WTC11 (cell line): Measurements from ENCODE around the gene TAAR9. TPM values are rescaled to one million over a fixed set of nuclear protein-coding genes. Genes with fewer than 3 reads are reported as not detected.

Experiments used
- ATAC-seq: fragments of 200-7000 bp; cut with Tn5 transposase; 2 replicates; pipeline ENCODE4 v1.10.0; 2021; ENCODE audit warnings: mild to moderate bottlenecking, moderate library complexity
- CTCF ChIA-PET: fragments of 300-600 bp; sonication (Branson Sonifier 250); formaldehyde crosslinking; loops from one replicate; lab custom pipeline; 2021; ENCODE audit warnings: antibody characterized with exemption; lab: Charles Lee
- POLR2A ChIA-PET: fragments of 350-600 bp; sonication (Branson Sonifier 250); formaldehyde crosslinking; loops from one replicate; lab custom pipeline; 2021; ENCODE audit warnings: antibody characterized with exemption; lab: Charles Lee
- DNase-seq: peaks from one replicate; pipeline ENCODE4 v3.0.0; 2021; ENCODE audit warnings: low spot score
- H3K27ac Mint-ChIP-seq: 2 replicates; pipeline ENCODE4 v1.8.0; 2021; ENCODE audit warnings: mixed read lengths
- H3K27me3 Mint-ChIP-seq: 2 replicates; pipeline ENCODE4 v1.8.0; 2021; ENCODE audit warnings: low read depth, mild to moderate bottlenecking, moderate library complexity, mixed read lengths
- H3K36me3 Mint-ChIP-seq: 2 replicates; pipeline ENCODE4 v1.8.0; 2021; ENCODE audit warnings: mixed read lengths
- H3K4me1 Mint-ChIP-seq: 2 replicates; pipeline ENCODE4 v1.8.0; 2022; ENCODE audit warnings: mixed read lengths
- H3K4me3 Mint-ChIP-seq: 2 replicates; pipeline ENCODE4 v1.8.0; 2021; ENCODE audit warnings: mild to moderate bottlenecking, moderate library complexity, mixed read lengths
- H3K9me3 Mint-ChIP-seq: 2 replicates; pipeline ENCODE4 v1.8.0; 2021; ENCODE audit warnings: mixed read lengths
- ATF1 ChIP-seq: sonication (generic); formaldehyde crosslinking; IDR thresholded peaks from 2 replicates; pipeline ENCODE4 v1.8.1; 2023; ENCODE audit warnings: mild to moderate bottlenecking, moderate library complexity, missing genetic modification reagents
- ELF4 ChIP-seq: sonication (generic); formaldehyde crosslinking; IDR thresholded peaks from 2 replicates; pipeline ENCODE4 v1.8.1; 2022; ENCODE audit warnings: low read depth, mild to moderate bottlenecking, moderate library complexity, missing genetic modification reagents
- EMX1 ChIP-seq: fragments of 250-450 bp; sonication (Bioruptor Pico); IDR thresholded peaks from 2 replicates; pipeline ENCODE4 v1.8.0; 2021; ENCODE audit warnings: mild to moderate bottlenecking
- FOXJ3 ChIP-seq: sonication (generic); formaldehyde crosslinking; IDR thresholded peaks from 2 replicates; pipeline ENCODE4 v1.9.0; 2021; ENCODE audit warnings: missing genetic modification reagents, mild to moderate bottlenecking, borderline replicate concordance
- FOXK1 ChIP-seq: sonication (generic); formaldehyde crosslinking; IDR thresholded peaks from 2 replicates; pipeline ENCODE4 v1.8.0; 2022; ENCODE audit warnings: mild to moderate bottlenecking, moderate library complexity, missing genetic modification reagents
- MXD4 ChIP-seq: fragments of 250-450 bp; sonication (Bioruptor Pico); IDR thresholded peaks from 2 replicates; pipeline ENCODE4 v1.8.0; 2021; ENCODE audit warnings: mild to moderate bottlenecking, moderate library complexity, borderline replicate concordance
- NR1H2 ChIP-seq: sonication (generic); formaldehyde crosslinking; IDR thresholded peaks from 2 replicates; pipeline ENCODE4 v1.9.0; 2021; ENCODE audit warnings: mild to moderate bottlenecking, moderate library complexity, missing genetic modification reagents
- NR3C1 ChIP-seq: sonication (generic); formaldehyde crosslinking; conservative IDR thresholded peaks from 2 replicates; pipeline ENCODE4 v1.8.1; 2023; ENCODE audit warnings: low read depth, mild to moderate bottlenecking, missing genetic modification reagents
- RORB ChIP-seq: fragments of 250-450 bp; sonication (Bioruptor Pico); IDR thresholded peaks from 2 replicates; pipeline ENCODE4 v1.9.0; 2021; ENCODE audit warnings: mild to moderate bottlenecking
- SOX15 ChIP-seq: fragments of 250-450 bp; sonication (Bioruptor Pico); IDR thresholded peaks from 2 replicates; pipeline ENCODE4 v1.9.0; 2021; ENCODE audit warnings: mild to moderate bottlenecking
- TEAD1 ChIP-seq: sonication (generic); formaldehyde crosslinking; IDR thresholded peaks from 2 replicates; pipeline ENCODE4 v1.8.0; 2022; ENCODE audit warnings: mild to moderate bottlenecking, missing genetic modification reagents
- TEAD4 ChIP-seq: sonication (generic); formaldehyde crosslinking; IDR thresholded peaks from 2 replicates; pipeline ENCODE4 v1.8.0; 2022; ENCODE audit warnings: mild to moderate bottlenecking, missing genetic modification reagents
- ZNF317 ChIP-seq: sonication (generic); formaldehyde crosslinking; IDR thresholded peaks from 2 replicates; pipeline ENCODE4 v1.8.1; 2023; ENCODE audit warnings: low read depth, mild to moderate bottlenecking, moderate library complexity, missing genetic modification reagents, borderline replicate concordance
- total RNA-seq: library from RNA; stranded (reverse); gene quantifications from 3 replicates; pipeline ENCODE4 v1.2.3, GENCODE V29; 2021
- TF ChIP-seq, protein P1 (sequence below): sonication (generic); formaldehyde crosslinking; IDR thresholded peaks from 2 replicates; pipeline ENCODE4 v1.8.0; 2022; ENCODE audit warnings: missing genetic modification reagents
- TF ChIP-seq, protein P2 (sequence below): sonication (generic); formaldehyde crosslinking; IDR thresholded peaks from 2 replicates; pipeline ENCODE4 v1.8.1; 2023; ENCODE audit warnings: mild to moderate bottlenecking, missing genetic modification reagents
- TF ChIP-seq, protein P3 (sequence below): fragments of 250-450 bp; sonication (Bioruptor Pico); IDR thresholded peaks from 2 replicates; pipeline ENCODE4 v1.8.0; 2021; ENCODE audit warnings: mild to moderate bottlenecking
- TF ChIP-seq, protein P4 (sequence below): sonication (generic); formaldehyde crosslinking; IDR thresholded peaks from 2 replicates; pipeline ENCODE4 v1.8.1; 2022; ENCODE audit warnings: missing genetic modification reagents, borderline replicate concordance
- TF ChIP-seq, protein P5 (sequence below): sonication (generic); formaldehyde crosslinking; IDR thresholded peaks from 2 replicates; pipeline ENCODE4 v1.8.1; 2023; ENCODE audit warnings: mild to moderate bottlenecking, missing genetic modification reagents, borderline replicate concordance
- TF ChIP-seq, protein P6 (sequence below): sonication (generic); formaldehyde crosslinking; IDR thresholded peaks from 2 replicates; pipeline ENCODE4 v1.8.1; 2022; ENCODE audit warnings: mild to moderate bottlenecking, moderate library complexity, missing genetic modification reagents
- TF ChIP-seq, protein P7 (sequence below): fragments of 250-450 bp; sonication (Bioruptor Pico); IDR thresholded peaks from 2 replicates; pipeline ENCODE4 v1.9.0; 2021; ENCODE audit warnings: mild to moderate bottlenecking
- TF ChIP-seq, protein P8 (sequence below): sonication (generic); formaldehyde crosslinking; IDR thresholded peaks from 2 replicates; pipeline ENCODE4 v1.8.1; 2023; ENCODE audit warnings: mild to moderate bottlenecking, missing genetic modification reagents, moderate library complexity

TAAR9 gene
- total RNA-seq, 1 experiment from 2014 or later = not detected

DNA sequence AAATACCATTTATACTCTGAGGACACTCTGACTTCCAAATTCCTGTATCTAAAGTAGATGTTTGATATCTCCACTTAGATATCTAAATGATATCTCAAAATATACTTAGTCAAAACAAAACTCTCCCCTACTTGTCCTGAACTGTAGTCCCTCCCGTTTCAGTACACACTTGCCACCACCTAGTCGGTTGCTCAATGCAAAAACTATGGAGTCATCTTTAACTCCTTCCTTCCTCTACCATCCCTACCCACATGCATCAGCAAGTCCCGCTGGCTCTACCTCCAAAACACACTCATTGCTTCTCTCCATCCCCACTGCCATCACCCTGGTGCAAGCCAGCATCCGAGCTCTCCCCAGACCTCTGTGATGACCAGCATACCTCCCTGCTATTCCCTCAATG, 38.3 kb upstream of the TAAR9 start (continued):
- TF ChIP-seq, protein P1, sequence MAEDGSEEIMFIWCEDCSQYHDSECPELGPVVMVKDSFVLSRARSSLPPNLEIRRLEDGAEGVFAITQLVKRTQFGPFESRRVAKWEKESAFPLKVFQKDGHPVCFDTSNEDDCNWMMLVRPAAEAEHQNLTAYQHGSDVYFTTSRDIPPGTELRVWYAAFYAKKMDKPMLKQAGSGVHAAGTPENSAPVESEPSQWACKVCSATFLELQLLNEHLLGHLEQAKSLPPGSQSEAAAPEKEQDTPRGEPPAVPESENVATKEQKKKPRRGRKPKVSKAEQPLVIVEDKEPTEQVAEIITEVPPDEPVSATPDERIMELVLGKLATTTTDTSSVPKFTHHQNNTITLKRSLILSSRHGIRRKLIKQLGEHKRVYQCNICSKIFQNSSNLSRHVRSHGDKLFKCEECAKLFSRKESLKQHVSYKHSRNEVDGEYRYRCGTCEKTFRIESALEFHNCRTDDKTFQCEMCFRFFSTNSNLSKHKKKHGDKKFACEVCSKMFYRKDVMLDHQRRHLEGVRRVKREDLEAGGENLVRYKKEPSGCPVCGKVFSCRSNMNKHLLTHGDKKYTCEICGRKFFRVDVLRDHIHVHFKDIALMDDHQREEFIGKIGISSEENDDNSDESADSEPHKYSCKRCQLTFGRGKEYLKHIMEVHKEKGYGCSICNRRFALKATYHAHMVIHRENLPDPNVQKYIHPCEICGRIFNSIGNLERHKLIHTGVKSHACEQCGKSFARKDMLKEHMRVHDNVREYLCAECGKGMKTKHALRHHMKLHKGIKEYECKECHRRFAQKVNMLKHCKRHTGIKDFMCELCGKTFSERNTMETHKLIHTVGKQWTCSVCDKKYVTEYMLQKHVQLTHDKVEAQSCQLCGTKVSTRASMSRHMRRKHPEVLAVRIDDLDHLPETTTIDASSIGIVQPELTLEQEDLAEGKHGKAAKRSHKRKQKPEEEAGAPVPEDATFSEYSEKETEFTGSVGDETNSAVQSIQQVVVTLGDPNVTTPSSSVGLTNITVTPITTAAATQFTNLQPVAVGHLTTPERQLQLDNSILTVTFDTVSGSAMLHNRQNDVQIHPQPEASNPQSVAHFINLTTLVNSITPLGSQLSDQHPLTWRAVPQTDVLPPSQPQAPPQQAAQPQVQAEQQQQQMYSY (CRISPR knock-in tag) = no peak
- no peak for TF ChIP-seq TEAD1
- TF ChIP-seq, protein P2, sequence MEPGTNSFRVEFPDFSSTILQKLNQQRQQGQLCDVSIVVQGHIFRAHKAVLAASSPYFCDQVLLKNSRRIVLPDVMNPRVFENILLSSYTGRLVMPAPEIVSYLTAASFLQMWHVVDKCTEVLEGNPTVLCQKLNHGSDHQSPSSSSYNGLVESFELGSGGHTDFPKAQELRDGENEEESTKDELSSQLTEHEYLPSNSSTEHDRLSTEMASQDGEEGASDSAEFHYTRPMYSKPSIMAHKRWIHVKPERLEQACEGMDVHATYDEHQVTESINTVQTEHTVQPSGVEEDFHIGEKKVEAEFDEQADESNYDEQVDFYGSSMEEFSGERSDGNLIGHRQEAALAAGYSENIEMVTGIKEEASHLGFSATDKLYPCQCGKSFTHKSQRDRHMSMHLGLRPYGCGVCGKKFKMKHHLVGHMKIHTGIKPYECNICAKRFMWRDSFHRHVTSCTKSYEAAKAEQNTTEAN (CRISPR knock-in tag) = no peak
- TF ChIP-seq ATF1 = no peak

DNA sequence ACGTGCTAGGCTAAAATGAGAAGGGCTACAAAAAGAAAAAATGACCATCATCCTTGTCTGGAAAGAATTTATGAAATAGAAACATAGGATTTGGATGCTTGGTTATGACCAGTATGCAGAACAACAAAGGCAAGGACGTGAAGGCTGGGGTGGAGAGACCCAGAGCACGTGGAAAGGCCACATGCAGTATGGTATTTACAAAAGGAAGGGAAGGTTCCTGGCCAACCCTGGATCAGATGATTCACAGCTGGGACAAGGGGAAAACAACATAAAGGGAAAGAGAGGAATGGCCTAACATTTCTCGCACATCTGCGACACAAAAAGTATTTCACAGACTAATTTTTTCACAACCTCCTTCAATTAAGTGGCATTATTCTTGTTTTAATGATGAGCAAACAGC, 33.3 kb upstream of the TAAR9 start:
- DNase-seq (no peak), ATAC-seq (no peak; the same call in 1 of the 2 replicates)
- no peak overlapping the region for H3K27ac Mint-ChIP-seq
- peaks cover 22% of the 10 kb centered on the region for H3K36me3 Mint-ChIP-seq
- TF ChIP-seq TEAD1 (no peak), TEAD4 (no peak), MXD4 (CRISPR knock-in tag) (no peak), NR3C1 (CRISPR knock-in tag) (no peak), ZNF317 (no peak), NR1H2 (CRISPR knock-in tag) (no peak), SOX15 (no peak), RORB (CRISPR knock-in tag) (no peak), FOXJ3 (CRISPR knock-in tag) (no peak), ELF4 (CRISPR knock-in tag) (no peak), FOXK1 (CRISPR knock-in tag) (no peak), EMX1 (CRISPR knock-in tag) (no peak)
- TF ChIP-seq, protein P3, sequence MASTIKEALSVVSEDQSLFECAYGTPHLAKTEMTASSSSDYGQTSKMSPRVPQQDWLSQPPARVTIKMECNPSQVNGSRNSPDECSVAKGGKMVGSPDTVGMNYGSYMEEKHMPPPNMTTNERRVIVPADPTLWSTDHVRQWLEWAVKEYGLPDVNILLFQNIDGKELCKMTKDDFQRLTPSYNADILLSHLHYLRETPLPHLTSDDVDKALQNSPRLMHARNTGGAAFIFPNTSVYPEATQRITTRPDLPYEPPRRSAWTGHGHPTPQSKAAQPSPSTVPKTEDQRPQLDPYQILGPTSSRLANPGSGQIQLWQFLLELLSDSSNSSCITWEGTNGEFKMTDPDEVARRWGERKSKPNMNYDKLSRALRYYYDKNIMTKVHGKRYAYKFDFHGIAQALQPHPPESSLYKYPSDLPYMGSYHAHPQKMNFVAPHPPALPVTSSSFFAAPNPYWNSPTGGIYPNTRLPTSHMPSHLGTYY = no peak
- TF ChIP-seq, protein P4, sequence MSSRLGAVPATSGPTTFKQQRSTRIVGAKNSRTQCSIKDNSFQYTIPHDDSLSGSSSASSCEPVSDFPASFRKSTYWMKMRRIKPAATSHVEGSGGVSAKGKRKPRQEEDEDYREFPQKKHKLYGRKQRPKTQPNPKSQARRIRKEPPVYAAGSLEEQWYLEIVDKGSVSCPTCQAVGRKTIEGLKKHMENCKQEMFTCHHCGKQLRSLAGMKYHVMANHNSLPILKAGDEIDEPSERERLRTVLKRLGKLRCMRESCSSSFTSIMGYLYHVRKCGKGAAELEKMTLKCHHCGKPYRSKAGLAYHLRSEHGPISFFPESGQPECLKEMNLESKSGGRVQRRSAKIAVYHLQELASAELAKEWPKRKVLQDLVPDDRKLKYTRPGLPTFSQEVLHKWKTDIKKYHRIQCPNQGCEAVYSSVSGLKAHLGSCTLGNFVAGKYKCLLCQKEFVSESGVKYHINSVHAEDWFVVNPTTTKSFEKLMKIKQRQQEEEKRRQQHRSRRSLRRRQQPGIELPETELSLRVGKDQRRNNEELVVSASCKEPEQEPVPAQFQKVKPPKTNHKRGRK (CRISPR knock-in tag) = no peak
- TF ChIP-seq, protein P5, sequence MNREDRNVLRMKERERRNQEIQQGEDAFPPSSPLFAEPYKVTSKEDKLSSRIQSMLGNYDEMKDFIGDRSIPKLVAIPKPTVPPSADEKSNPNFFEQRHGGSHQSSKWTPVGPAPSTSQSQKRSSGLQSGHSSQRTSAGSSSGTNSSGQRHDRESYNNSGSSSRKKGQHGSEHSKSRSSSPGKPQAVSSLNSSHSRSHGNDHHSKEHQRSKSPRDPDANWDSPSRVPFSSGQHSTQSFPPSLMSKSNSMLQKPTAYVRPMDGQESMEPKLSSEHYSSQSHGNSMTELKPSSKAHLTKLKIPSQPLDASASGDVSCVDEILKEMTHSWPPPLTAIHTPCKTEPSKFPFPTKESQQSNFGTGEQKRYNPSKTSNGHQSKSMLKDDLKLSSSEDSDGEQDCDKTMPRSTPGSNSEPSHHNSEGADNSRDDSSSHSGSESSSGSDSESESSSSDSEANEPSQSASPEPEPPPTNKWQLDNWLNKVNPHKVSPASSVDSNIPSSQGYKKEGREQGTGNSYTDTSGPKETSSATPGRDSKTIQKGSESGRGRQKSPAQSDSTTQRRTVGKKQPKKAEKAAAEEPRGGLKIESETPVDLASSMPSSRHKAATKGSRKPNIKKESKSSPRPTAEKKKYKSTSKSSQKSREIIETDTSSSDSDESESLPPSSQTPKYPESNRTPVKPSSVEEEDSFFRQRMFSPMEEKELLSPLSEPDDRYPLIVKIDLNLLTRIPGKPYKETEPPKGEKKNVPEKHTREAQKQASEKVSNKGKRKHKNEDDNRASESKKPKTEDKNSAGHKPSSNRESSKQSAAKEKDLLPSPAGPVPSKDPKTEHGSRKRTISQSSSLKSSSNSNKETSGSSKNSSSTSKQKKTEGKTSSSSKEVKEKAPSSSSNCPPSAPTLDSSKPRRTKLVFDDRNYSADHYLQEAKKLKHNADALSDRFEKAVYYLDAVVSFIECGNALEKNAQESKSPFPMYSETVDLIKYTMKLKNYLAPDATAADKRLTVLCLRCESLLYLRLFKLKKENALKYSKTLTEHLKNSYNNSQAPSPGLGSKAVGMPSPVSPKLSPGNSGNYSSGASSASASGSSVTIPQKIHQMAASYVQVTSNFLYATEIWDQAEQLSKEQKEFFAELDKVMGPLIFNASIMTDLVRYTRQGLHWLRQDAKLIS (CRISPR knock-in tag) = no peak
- TF ChIP-seq, protein P6, sequence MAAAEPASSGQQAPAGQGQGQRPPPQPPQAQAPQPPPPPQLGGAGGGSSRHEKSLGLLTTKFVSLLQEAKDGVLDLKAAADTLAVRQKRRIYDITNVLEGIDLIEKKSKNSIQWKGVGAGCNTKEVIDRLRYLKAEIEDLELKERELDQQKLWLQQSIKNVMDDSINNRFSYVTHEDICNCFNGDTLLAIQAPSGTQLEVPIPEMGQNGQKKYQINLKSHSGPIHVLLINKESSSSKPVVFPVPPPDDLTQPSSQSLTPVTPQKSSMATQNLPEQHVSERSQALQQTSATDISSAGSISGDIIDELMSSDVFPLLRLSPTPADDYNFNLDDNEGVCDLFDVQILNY = no peak
- TF ChIP-seq, protein P7, sequence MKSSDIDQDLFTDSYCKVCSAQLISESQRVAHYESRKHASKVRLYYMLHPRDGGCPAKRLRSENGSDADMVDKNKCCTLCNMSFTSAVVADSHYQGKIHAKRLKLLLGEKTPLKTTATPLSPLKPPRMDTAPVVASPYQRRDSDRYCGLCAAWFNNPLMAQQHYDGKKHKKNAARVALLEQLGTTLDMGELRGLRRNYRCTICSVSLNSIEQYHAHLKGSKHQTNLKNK (CRISPR knock-in tag) = no peak
- TF ChIP-seq, protein P8, sequence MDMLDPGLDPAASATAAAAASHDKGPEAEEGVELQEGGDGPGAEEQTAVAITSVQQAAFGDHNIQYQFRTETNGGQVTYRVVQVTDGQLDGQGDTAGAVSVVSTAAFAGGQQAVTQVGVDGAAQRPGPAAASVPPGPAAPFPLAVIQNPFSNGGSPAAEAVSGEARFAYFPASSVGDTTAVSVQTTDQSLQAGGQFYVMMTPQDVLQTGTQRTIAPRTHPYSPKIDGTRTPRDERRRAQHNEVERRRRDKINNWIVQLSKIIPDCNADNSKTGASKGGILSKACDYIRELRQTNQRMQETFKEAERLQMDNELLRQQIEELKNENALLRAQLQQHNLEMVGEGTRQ (CRISPR knock-in tag) = no peak
- no peak overlapping the region for H3K4me3 Mint-ChIP-seq
- H3K4me1 Mint-ChIP-seq = peaks cover 8% of the 10 kb centered on the region
- H3K9me3 Mint-ChIP-seq = no peaks in the 10 kb centered on the region
- ChIA-PET POLR2A (no interaction called here), CTCF (no interaction called here)
- no peaks in the 10 kb centered on the region for H3K27me3 Mint-ChIP-seq
